ENCODE data around the gene SAP30. TPM values are rescaled to one million over a fixed set of nuclear protein-coding genes. Genes with fewer than 3 reads are reported as not detected.

The SAP30 gene
- 2.5 TPM for polyA plus RNA-seq

GRCh38 chr4:173370477-173371291 lies at the start of gene SAP30:
Gene SAP30, plus strand, starts transcription at chr4:173370954. Its CDS starts 229 bp downstream, at chr4:173371183.
- peaks cover 2% of the 10 kb centered on the region for H3K27me3 Mint-ChIP-seq
- peak within 1 kb of the TSS; percentile 82 to 100 (median 99) for H3K4me3 Mint-ChIP-seq
- H3K9me3 Mint-ChIP-seq = no peaks in the 10 kb centered on the region
- peak within 1 kb of the TSS; percentile 87 to 97 (median 92) for H3K27ac Mint-ChIP-seq
- peaks cover 5 to 13% (median 9%) of the 10 kb centered on the region in 3 donors for H3K4me1 Mint-ChIP-seq
- peaks cover under 1% of the 10 kb centered on the region for H3K36me3 Mint-ChIP-seq

GRCh38 chr4:173325007-173325736 lies 45.6 kb upstream of the SAP30 start:
- Mint-ChIP-seq H3K27ac (peak overlapping the region in 1 of 3 donors; percentile 29), H3K27me3 (no peaks in the 10 kb centered on the region), H3K36me3 (peaks cover 7% of the 10 kb centered on the region), H3K4me1 (no peaks in the 10 kb centered on the region), H3K9me3 (no peaks in the 10 kb centered on the region), H3K4me3 (no peak overlapping the region)

GRCh38 chr4:173328236-173328901 lies 42.4 kb upstream of the SAP30 start:
- Mint-ChIP-seq H3K36me3 (peaks cover 2% of the 10 kb centered on the region), H3K27ac (no peak overlapping the region), H3K4me3 (no peak overlapping the region), H3K9me3 (no peaks in the 10 kb centered on the region), H3K27me3 (peaks cover 2% of the 10 kb centered on the region), H3K4me1 (peaks cover 10 to 16% (median 15%) of the 10 kb centered on the region in 3 donors)

GRCh38 chr4:173330590-173330989 lies 40.2 kb upstream of the SAP30 start:
- peaks cover 2% of the 10 kb centered on the region for H3K27me3 Mint-ChIP-seq
- no peaks in the 10 kb centered on the region for H3K9me3 Mint-ChIP-seq
- no peak overlapping the region for H3K4me3 Mint-ChIP-seq
- peaks cover 10 to 19% (median 16%) of the 10 kb centered on the region in 3 donors for H3K4me1 Mint-ChIP-seq
- no peak overlapping the region for H3K27ac Mint-ChIP-seq
- H3K36me3 Mint-ChIP-seq = peaks cover 4% of the 10 kb centered on the region

- Mint-ChIP-seq H3K9me3 (no peaks in the 10 kb centered on the region), H3K27me3 (peaks cover 2% of the 10 kb centered on the region), H3K4me1 (peaks cover 12 to 19% (median 16%) of the 10 kb centered on the region in 3 donors), H3K4me3 (peak overlapping the region; percentile 67 to 98 (median 92)), H3K27ac (peak overlapping the region; percentile 7 to 86 (median 82)), H3K36me3 (peaks cover 2% of the 10 kb centered on the region)
These were observed 38.7 kb upstream of the SAP30 start for GRCh38 chr4:173332021-173332487.

GRCh38 chr4:173332963-173333657 lies 37.6 kb upstream of the SAP30 start:
- peaks cover 2% of the 10 kb centered on the region for H3K27me3 Mint-ChIP-seq
- H3K4me3 Mint-ChIP-seq = peak overlapping the region; percentile 89 to 98 (median 95)
- H3K9me3 Mint-ChIP-seq = no peaks in the 10 kb centered on the region
- peaks cover 12 to 19% (median 16%) of the 10 kb centered on the region in 3 donors for H3K4me1 Mint-ChIP-seq
- peak overlapping the region; percentile 50 to 82 (median 80) for H3K27ac Mint-ChIP-seq
- H3K36me3 Mint-ChIP-seq = peaks cover 2% of the 10 kb centered on the region

- peak overlapping the region; percentile 82 to 99 (median 98) for H3K27ac Mint-ChIP-seq
- peak overlapping the region; percentile 94 to 100 (median 99) for H3K4me3 Mint-ChIP-seq
- H3K4me1 Mint-ChIP-seq = peaks cover 12 to 19% (median 16%) of the 10 kb centered on the region in 3 donors
- peaks cover 2% of the 10 kb centered on the region for H3K36me3 Mint-ChIP-seq
- H3K9me3 Mint-ChIP-seq = no peaks in the 10 kb centered on the region
- peaks cover 2% of the 10 kb centered on the region for H3K27me3 Mint-ChIP-seq
These were observed 37.1 kb upstream of the SAP30 start for GRCh38 chr4:173333658-173334084.

- H3K4me1 Mint-ChIP-seq = peaks cover 12 to 19% (median 16%) of the 10 kb centered on the region in 3 donors
These were observed 36.5 kb upstream of the SAP30 start, which contains the start of gene HMGB2 for GRCh38 chr4:173334085-173334890. Gene HMGB2, minus strand, starts transcription at chr4:173334358. Its CDS starts 709 bp downstream, at chr4:173333649.

GRCh38 chr4:173334891-173335752 lies 35.6 kb upstream of the SAP30 start:
- H3K36me3 Mint-ChIP-seq = peaks cover 2% of the 10 kb centered on the region
- H3K4me3 Mint-ChIP-seq = peak overlapping the region; percentile 94 to 100 (median 99)
- H3K27me3 Mint-ChIP-seq = peaks cover 2% of the 10 kb centered on the region
- H3K9me3 Mint-ChIP-seq = no peaks in the 10 kb centered on the region
- H3K4me1 Mint-ChIP-seq = peaks cover 12 to 19% (median 16%) of the 10 kb centered on the region in 3 donors
- peak overlapping the region; percentile 84 to 99 (median 98) for H3K27ac Mint-ChIP-seq

More at GRCh38 chr4:173334085-173334890, 36.5 kb upstream of the SAP30 start, which contains the start of gene HMGB2:
- peaks cover 2% of the 10 kb centered on the region for H3K27me3 Mint-ChIP-seq
- peak within 1 kb of the TSS; percentile 94 to 100 (median 99) for H3K4me3 Mint-ChIP-seq
- peak within 1 kb of the TSS; percentile 84 to 99 (median 98) for H3K27ac Mint-ChIP-seq
- no peaks in the 10 kb centered on the region for H3K9me3 Mint-ChIP-seq
- peaks cover 2% of the 10 kb centered on the region for H3K36me3 Mint-ChIP-seq

- Mint-ChIP-seq H3K27ac (no peak overlapping the region), H3K4me3 (peak overlapping the region in 1 of 4 donors; percentile 2), H3K9me3 (no peaks in the 10 kb centered on the region)
These were observed 33.3 kb upstream of the SAP30 start for GRCh38 chr4:173337463-173337862.

GRCh38 chr4:173343832-173344397 lies 26.8 kb upstream of the SAP30 start:
- H3K4me3 Mint-ChIP-seq = no peak overlapping the region
- H3K27me3 Mint-ChIP-seq = no peaks in the 10 kb centered on the region
- no peaks in the 10 kb centered on the region for H3K36me3 Mint-ChIP-seq
- no peak overlapping the region for H3K27ac Mint-ChIP-seq
- no peaks in the 10 kb centered on the region for H3K9me3 Mint-ChIP-seq
- H3K4me1 Mint-ChIP-seq = peaks cover 1 to 7% (median 4%) of the 10 kb centered on the region in 3 donors

More at GRCh38 chr4:173337463-173337862, 33.3 kb upstream of the SAP30 start:
- H3K27me3 Mint-ChIP-seq = no peaks in the 10 kb centered on the region
- H3K36me3 Mint-ChIP-seq = peaks cover 2% of the 10 kb centered on the region
- H3K4me1 Mint-ChIP-seq = peaks cover 8 to 12% (median 8%) of the 10 kb centered on the region in 3 donors

- H3K36me3 Mint-ChIP-seq = no peaks in the 10 kb centered on the region
- no peak overlapping the region for H3K4me3 Mint-ChIP-seq
- no peaks in the 10 kb centered on the region for H3K27me3 Mint-ChIP-seq
- H3K27ac Mint-ChIP-seq = no peak overlapping the region
- no peaks in the 10 kb centered on the region for H3K9me3 Mint-ChIP-seq
- peaks cover 1 to 7% (median 4%) of the 10 kb centered on the region in 3 donors for H3K4me1 Mint-ChIP-seq
These were observed 25.1 kb upstream of the SAP30 start for GRCh38 chr4:173345648-173346047.

All from IgD-negative memory B cell (primary cell).